Measurements from ENCODE around the gene CBX5.

CBX5 gene

DNA sequence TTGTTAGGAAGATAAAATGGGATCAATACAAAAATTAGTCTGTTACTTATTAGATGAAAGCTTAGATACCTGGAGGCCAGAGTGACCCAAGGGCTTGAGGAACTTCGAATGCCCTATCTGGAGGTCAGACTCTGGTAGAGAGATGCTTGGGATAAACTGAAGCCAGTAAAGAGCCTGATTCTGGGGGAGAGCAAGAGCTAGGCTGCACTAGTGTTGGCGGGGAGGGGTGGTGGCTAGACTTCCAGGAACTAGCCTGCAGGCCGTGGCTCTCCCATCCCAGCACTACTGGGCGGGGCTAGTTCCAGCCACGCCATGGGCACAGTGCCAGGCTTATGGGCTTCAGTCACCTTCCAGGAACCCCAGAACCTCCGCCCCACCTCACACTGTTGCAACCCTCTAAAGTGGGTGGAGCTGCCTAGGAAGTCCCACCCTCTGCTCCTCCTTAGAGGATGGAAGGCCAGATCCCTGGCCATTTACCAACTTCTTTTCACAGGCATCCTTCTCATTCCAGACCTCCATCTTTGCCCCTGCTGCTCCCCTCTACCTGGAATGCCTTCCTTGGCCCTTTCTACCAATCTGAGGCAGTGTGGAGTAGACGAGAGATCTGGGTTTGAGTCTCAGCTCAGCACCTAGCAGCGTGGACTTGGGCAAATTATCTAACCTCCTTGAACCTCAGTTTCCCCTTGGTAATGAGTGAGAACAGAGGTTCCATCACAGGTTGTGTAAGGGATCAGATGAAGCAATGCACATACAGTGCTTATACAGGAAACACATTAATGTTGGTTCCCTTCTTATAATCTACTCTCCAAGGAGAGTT lies 27.2 kb upstream of the CBX5 start:
- no peak overlapping the region for H3K9ac ChIP-seq (ENCODE audit: low read length)
- no peaks in the 10 kb centered on the region for H4K20me1 ChIP-seq (ENCODE audit: insufficient read depth, low read length)
- H3F3A ChIP-seq (ENCODE audit: insufficient read depth, low read length), result no peaks in the 10 kb centered on the region
- H3K4me1 ChIP-seq (ENCODE audit: insufficient read depth, low read length, severe bottlenecking), result peaks cover 6% of the 10 kb centered on the region
- H3K79me2 ChIP-seq (ENCODE audit: insufficient read depth, low read length), result no peaks in the 10 kb centered on the region
- H3K9me3 ChIP-seq (ENCODE audit: low read length), result no peaks in the 10 kb centered on the region
- TF ChIP-seq EZH2 (IDR thresholded peaks at IDR 0.05; ENCODE audit: borderline replicate concordance, low read length), result no peak
- TF ChIP-seq CTCF (IDR thresholded peaks at IDR 0.05; ENCODE audit: low read length), result no peak
- H3K27me3 ChIP-seq (ENCODE audit: insufficient read depth, low read length), result peaks cover 11% of the 10 kb centered on the region; the same call in 1 of the 2 replicates
- no peak overlapping the region for H2AFZ ChIP-seq (ENCODE audit: low read length)
- no peaks in the 10 kb centered on the region for H3K9me2 ChIP-seq (ENCODE audit: low read depth, low read length)
- no peak overlapping the region for H3K4me2 ChIP-seq (ENCODE audit: low read length)
- no peak overlapping the region for H3K27ac ChIP-seq (ENCODE audit: low read depth, low read length, poor library complexity, severe bottlenecking)
- no peaks in the 10 kb centered on the region for H3K36me3 ChIP-seq (ENCODE audit: insufficient read depth, low read length)
- no peak overlapping the region for H3K4me3 ChIP-seq (ENCODE audit: low read depth, low read length, poor library complexity, severe bottlenecking)

DNA sequence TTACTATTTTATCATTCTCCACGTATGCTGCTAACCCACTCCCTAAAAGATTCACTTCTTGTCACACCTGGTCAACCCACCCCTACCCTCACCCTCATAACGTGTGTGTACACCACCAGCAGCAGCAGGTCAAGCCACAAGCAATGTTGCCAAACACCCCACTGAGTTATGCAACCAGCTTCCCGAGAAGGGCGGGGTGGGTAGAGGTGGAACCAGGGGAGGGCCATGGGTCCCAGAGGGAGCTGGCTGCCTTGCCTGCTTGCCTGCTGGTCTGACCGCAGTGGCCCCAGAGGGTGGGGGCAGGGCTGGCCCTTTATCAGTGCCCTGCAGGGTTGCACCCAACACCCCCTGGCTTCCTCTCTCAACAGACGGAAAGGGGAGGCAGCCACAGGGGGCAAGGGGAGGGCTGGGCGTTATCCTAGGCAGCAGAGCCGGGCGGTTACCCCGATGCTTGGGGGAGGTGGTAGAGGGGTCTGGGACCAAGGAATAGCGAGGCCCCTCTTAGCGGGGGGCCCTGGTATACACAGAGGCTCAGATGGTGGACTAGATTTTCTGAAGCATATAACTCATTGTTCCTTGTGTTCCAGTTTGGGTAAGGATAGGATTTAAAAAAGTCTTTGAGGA lies 24.4 kb upstream of the CBX5 start:
- Histone ChIP-seq H3K9me3 (ENCODE audit: low read length) (no peaks in the 10 kb centered on the region), H3K9me2 (ENCODE audit: low read depth, low read length) (no peaks in the 10 kb centered on the region), H3K4me3 (ENCODE audit: low read depth, low read length, poor library complexity, severe bottlenecking) (no peak overlapping the region), H3K27me3 (ENCODE audit: insufficient read depth, low read length) (peaks cover 14% of the 10 kb centered on the region; the same call in 1 of the 2 replicates), H3K79me2 (ENCODE audit: insufficient read depth, low read length) (no peaks in the 10 kb centered on the region), H3K36me3 (ENCODE audit: insufficient read depth, low read length) (no peaks in the 10 kb centered on the region), H2AFZ (ENCODE audit: low read length) (no peak overlapping the region), H3F3A (ENCODE audit: insufficient read depth, low read length) (no peaks in the 10 kb centered on the region; the same call in 1 of the 2 replicates), H3K4me1 (ENCODE audit: insufficient read depth, low read length, severe bottlenecking) (peaks cover 6% of the 10 kb centered on the region), H3K9ac (ENCODE audit: low read length) (no peak overlapping the region), H3K27ac (ENCODE audit: low read depth, low read length, poor library complexity, severe bottlenecking) (no peak overlapping the region), H4K20me1 (ENCODE audit: insufficient read depth, low read length) (no peaks in the 10 kb centered on the region), H3K4me2 (ENCODE audit: low read length) (no peak overlapping the region)
- TF ChIP-seq EZH2 (IDR thresholded peaks at IDR 0.05; ENCODE audit: borderline replicate concordance, low read length) (no peak), CTCF (IDR thresholded peaks at IDR 0.05; ENCODE audit: low read length) (no peak)

DNA sequence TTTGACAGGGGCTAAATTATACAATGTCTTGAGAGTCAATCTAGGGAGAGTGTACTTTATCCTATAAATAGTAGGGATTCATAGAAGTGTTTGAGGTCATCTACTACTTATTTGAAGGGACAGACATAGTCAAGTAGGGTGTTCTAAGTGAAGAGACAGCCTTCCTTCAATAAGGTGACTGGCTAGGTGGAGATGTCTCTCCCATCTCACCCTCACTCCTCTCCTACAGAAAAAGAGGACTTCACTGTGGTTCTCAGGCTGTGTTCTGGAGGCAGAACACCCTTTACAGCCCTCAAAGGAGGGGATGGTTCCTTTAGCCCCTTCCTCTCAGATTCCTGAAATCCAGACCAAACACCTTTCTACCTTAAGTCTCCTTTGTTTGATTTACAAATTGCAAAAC lies 23.7 kb upstream of the CBX5 start:
- H3K4me3 ChIP-seq (ENCODE audit: low read depth, low read length, poor library complexity, severe bottlenecking), result no peak overlapping the region

More for the DNA sequence above, 23.7 kb upstream of the CBX5 start:
- Histone ChIP-seq H3K9me3 (ENCODE audit: low read length) (no peaks in the 10 kb centered on the region), H3K27ac (ENCODE audit: low read depth, low read length, poor library complexity, severe bottlenecking) (no peak overlapping the region), H4K20me1 (ENCODE audit: insufficient read depth, low read length) (no peaks in the 10 kb centered on the region), H3K9ac (ENCODE audit: low read length) (no peak overlapping the region), H3K9me2 (ENCODE audit: low read depth, low read length) (no peaks in the 10 kb centered on the region), H2AFZ (ENCODE audit: low read length) (no peak overlapping the region), H3K79me2 (ENCODE audit: insufficient read depth, low read length) (no peaks in the 10 kb centered on the region), H3K36me3 (ENCODE audit: insufficient read depth, low read length) (no peaks in the 10 kb centered on the region), H3K4me2 (ENCODE audit: low read length) (no peak overlapping the region), H3K27me3 (ENCODE audit: insufficient read depth, low read length) (peaks cover 14% of the 10 kb centered on the region; the same call in 1 of the 2 replicates), H3F3A (ENCODE audit: insufficient read depth, low read length) (no peaks in the 10 kb centered on the region; the same call in 1 of the 2 replicates), H3K4me1 (ENCODE audit: insufficient read depth, low read length, severe bottlenecking) (peaks cover 6% of the 10 kb centered on the region)
- TF ChIP-seq EZH2 (IDR thresholded peaks at IDR 0.05; ENCODE audit: borderline replicate concordance, low read length) (no peak), CTCF (IDR thresholded peaks at IDR 0.05; ENCODE audit: low read length) (no peak)
